Aorta (tissue), 5 donors: ENCODE measurements around the gene ZNF253. TPM values are rescaled to one million over a fixed set of nuclear protein-coding genes. Genes with fewer than 3 reads are reported as not detected.
A peak's percentile ranks its signal among the peaks of the same experiment; 100 is the strongest.
"Not testable (repeated sequence)": the region's sequence is repeated elsewhere in the genome, so short reads cannot be mapped to it uniquely, and the experiment has no call there.

ENCODE experiments used
- ATAC-seq: fragments of 200-7000 bp; cut with Tn5 transposase; one replicate; pipeline ENCODE4 v1.9.1; 2022; ENCODE audit warnings: moderate library complexity; ENCODE audit not compliant: low FRiP score
- DNase-seq, 2 donors: peaks; one replicate each; pipeline ENCODE4 v3.0.0-alpha.2; 2020
- H3K27ac ChIP-seq, 2 donors: one replicate each; pipeline ENCODE4 v1.5.1; 2013; ENCODE audit warnings: low read length in 2 of 2, mild to moderate bottlenecking in 2 of 2, moderate library complexity in 2 of 2, control low read depth in 1 of 2, inconsistent platforms in 1 of 2, low read depth in 1 of 2
- H3K27me3 ChIP-seq, 2 donors: one replicate each; pipeline ENCODE4 v1.6.1; 2013; ENCODE audit warnings: control low read depth in 1 of 2, low read length in 1 of 2, mild to moderate bottlenecking in 1 of 2, moderate library complexity in 1 of 2; ENCODE audit not compliant: insufficient read depth in 2 of 2, control insufficient read depth in 1 of 2
- H3K36me3 ChIP-seq, 2 donors: one replicate each; pipeline ENCODE4 v1.6.1; 2013; ENCODE audit warnings: control low read depth in 1 of 2, low read length in 1 of 2, mild to moderate bottlenecking in 1 of 2; ENCODE audit not compliant: insufficient read depth in 2 of 2, control insufficient read depth in 1 of 2
- H3K4me1 ChIP-seq, 2 donors: one replicate each; pipeline ENCODE4 v1.6.1; 2013; ENCODE audit warnings: low read length in 2 of 2, control low read depth in 1 of 2, mild to moderate bottlenecking in 1 of 2, moderate library complexity in 1 of 2; ENCODE audit not compliant: insufficient read depth in 2 of 2, control insufficient read depth in 1 of 2
- H3K4me3 ChIP-seq, 2 donors: one replicate each; pipeline ENCODE4 v1.5.1; 2013; ENCODE audit warnings: low read length in 2 of 2, control low read depth in 1 of 2, mild to moderate bottlenecking in 1 of 2
- H3K9me3 ChIP-seq: one replicate; pipeline ENCODE4 v1.6.1; 2013; ENCODE audit warnings: mild to moderate bottlenecking, low read length; ENCODE audit not compliant: control insufficient read depth
- WGBS, 2 donors: extraction: QIAGEN DNeasy Blood & Tissue Kit; methylation state at CpG; one replicate each; pipeline ENCODE4 v1.1.7; 2013; 5-methylcytosine and 5-hydroxymethylcytosine counted together
- intact Hi-C, 2 donors: fragments of 100-400 bp; cut with DNase I; formaldehyde crosslinking; loops; one replicate each; pipeline versions ENCODE4 v1.14.2 to v1.15.0; 2022
- long read RNA-seq, 2 donors: library from polyadenylated mRNA; unstranded; transcript quantifications; one replicate each; pipeline ENCODE4 v2.0.0, GENCODE V29; 2020 to 2021
- polyA plus RNA-seq, 2 donors: library from polyadenylated mRNA; stranded (reverse); fragments of 200-250 nt; gene quantifications; one replicate each; pipeline ENCODE4 v1.2.3, GENCODE V29; 2013
- total RNA-seq, 2 donors: library from RNA; stranded (reverse); fragmentation: NEBNext Ultra II Directional; extraction: Animal tissue kit (Norgen Biotek cat#: 25700); gene quantifications; one replicate each; pipeline ENCODE4 v1.2.1, GENCODE V29; 2021
- donor health status: healthy with polysubstance abuse.
- donor health status: Bipolar disorder and iron deficiency.
- donor health status: DM: no; HTN: no; CAD: no.
- donor health status: DM: no; HTN: no; CAD: no.
- donor health status: DM: yes; HTN: yes; CAD: no.

ZNF253 gene
- total RNA-seq (10 to 100 TPM in 1 of 2 donors, 1 to 10 TPM in 1; 5.4 to 12.6 TPM), polyA plus RNA-seq (1 to 10 TPM; 2.8 to 4.0 TPM)
- long read RNA-seq, donor 1, partial matches to known transcripts, result 0 of 5 reads
- long read RNA-seq, donor 1, other reads (novel, unspliced or antisense), result 2 of 5 reads
- long read RNA-seq, donor 2, partial matches to known transcripts, result 0 of 2 reads
- long read RNA-seq, donor 2, other reads (novel, unspliced or antisense), result 0 of 2 reads

GRCh38 chr19:19865750-19866610 lies at the start of gene ZNF253:
ZNF253 (plus strand) TSS chr19:19865882; CDS start chr19:19865997, 115 bp downstream.
- Histone ChIP-seq H3K36me3 (no peaks in the 10 kb centered on the region), H3K27ac (peak within 1 kb of the TSS; percentile 43 to 50), H3K4me1 (no peaks in the 10 kb centered on the region), H3K4me3 (peak within 1 kb of the TSS; percentile 76 to 80), H3K9me3 (no peaks in the 10 kb centered on the region), H3K27me3 (no peaks in the 10 kb centered on the region)
- WGBS, 2 donors, result 0% methylated on average over 43 of the region's 43 CpGs
- peak; percentile 98 for DNase-seq
- peak; percentile 98 for ATAC-seq
- intact Hi-C loops, result loop anchor here in 1 of 2 donors (5.0 to 10.0 kb wide), 3 partner anchors 36 to 91 kb away; partner anchors contain the start of genes ZNF506 and ZNF93

DNA sequence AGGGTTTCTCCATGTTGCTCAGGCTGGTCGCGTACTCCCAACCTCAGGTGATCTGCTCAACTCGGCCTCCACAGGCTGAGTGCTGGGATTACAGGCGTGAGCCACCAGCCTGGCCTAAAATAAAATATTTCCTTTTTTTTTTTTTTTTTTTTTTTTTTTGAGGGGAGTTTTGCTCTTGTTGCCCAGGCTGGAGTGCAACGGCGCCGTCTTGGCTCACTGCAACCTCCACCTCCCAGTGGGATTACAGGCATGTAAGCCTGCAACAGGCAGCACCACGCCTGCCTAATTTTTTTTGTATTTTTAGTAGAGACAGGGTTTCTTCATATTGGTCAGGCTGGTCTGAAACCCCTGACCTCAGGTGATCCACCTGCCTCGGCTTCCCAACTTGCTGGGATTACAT lies 49.0 kb upstream of the ZNF253 start:
- H3K9me3 ChIP-seq, result peaks cover 2% of the 10 kb centered on the region
- no peaks in the 10 kb centered on the region for H3K4me1 ChIP-seq
- no peaks in the 10 kb centered on the region for H3K27me3 ChIP-seq
- H3K4me3 ChIP-seq, result no peak overlapping the region
- DNase-seq, result peak; percentile 55 to 78
- WGBS, 2 donors, result 8% methylated on average over 9 of the region's 9 CpGs
- no peaks in the 10 kb centered on the region for H3K36me3 ChIP-seq
- intact Hi-C loops, result no loop called here
- peak; percentile 66 for ATAC-seq
- H3K27ac ChIP-seq, result no peak overlapping the region

DNA sequence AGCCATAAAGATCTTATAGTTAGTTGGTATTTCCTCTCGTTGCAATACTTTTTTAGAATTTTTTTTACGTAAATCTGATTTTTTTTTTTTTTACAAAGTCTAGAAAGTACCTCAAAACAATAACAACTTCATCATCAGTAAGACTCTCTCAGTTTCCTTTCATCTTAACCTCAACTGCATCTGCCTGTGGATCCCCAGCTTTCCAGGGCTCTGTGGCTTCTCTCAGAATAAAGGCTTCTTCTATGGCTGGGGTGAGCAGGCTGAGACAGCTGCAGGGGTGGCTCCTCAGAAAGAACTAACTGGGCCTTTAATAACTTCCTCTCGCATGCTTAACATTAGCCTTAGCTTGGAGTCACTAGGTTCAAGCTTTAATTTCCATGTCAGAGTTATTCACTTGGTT lies 48.3 kb upstream of the ZNF253 start:
- Histone ChIP-seq H3K27me3 (no peaks in the 10 kb centered on the region), H3K36me3 (no peaks in the 10 kb centered on the region), H3K4me1 (no peaks in the 10 kb centered on the region), H3K27ac (peak overlapping the region in 1 of 2 donors; percentile 46), H3K9me3 (peaks cover 2% of the 10 kb centered on the region), H3K4me3 (no peak overlapping the region)
- intact Hi-C loops, result no loop called here
- no peak for DNase-seq
- no peak for ATAC-seq
- 49 to 56% methylated on average over 3 of the region's 3 CpGs for WGBS, 2 donors

DNA sequence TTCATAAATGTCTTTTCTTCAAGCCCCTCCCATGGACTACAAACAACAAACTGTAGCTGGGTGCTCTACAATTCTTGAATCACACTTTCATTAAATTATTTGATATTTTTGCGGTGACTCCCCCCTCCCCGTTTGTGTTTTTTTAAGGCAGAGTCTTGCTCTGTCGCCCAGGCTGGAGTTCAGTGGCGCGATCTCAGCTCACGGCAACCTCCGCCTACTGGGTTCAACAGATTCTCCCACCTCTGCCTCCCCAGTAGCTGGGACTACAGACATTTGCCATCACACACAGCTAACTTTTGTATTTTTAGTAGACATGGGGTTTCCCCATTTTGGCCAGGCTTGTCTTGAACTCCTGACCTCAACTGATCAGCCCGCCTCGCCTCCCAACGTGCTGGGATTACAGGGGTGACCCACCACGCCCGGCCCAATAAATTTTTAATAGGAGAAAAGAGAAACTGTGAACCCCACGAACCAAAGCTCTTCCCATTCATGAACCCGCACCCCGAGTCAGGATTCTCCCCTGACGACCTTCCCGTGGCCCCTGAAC lies 44.8 kb upstream of the ZNF253 start:
- ATAC-seq (no peak), DNase-seq (no peak)
- intact Hi-C loops, result loop anchor here (2.0 to 10.0 kb wide), 6 partner anchors 41 to 156 kb away; partner anchors contain the start of genes ZNF14 (in 2 of the 2), ATP13A1 (in 1 of the 2), ZNF101 (in 1 of the 2) and ZNF253 (in 1 of the 2)
- Histone ChIP-seq H3K4me3 (peak overlapping the region; percentile 36 to 63), H3K9me3 (no peaks in the 10 kb centered on the region), H3K27me3 (no peaks in the 10 kb centered on the region), H3K27ac (peak overlapping the region; percentile 83 to 86), H3K4me1 (no peaks in the 10 kb centered on the region), H3K36me3 (no peaks in the 10 kb centered on the region)
- 3 to 4% methylated on average over 17 of the region's 17 CpGs for WGBS, 2 donors

DNA sequence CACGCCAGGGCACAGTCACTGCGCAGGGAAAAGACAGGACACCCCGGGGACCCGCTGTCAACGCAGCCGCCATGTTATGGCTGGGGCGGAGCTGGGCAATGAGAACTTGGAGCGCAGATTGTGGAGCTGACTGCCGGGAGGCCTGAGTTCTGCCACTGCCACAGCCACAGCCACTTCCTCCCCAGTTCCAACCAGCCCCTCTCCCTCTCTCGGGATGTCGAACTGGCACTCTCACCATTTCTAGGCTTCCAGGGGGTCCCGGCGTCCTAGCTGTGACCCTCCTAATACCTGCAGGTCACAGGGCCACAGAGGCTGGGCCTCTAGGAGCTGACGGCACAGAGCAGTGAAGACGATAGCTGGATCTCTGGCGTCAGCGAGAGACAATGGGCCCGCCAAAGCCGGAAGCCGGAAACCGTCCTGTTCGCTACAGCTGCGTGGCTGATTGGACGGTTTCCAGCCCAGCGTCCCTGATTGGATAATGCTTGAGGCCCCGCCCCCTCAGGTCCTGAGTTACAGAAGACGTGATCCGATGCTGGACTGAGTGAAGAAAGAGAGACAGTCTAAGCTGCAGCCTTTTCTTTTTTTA lies 44.2 kb upstream of the ZNF253 start, which contains the start of gene ZNF506:
Gene ZNF506 (minus strand): TSS at position 385 of the 586 bp plus-strand sequence. CDS start 147 bp downstream, at position 238.
- Histone ChIP-seq H3K4me3 (peak within 1 kb of the TSS; percentile 36 to 63), H3K27me3 (no peaks in the 10 kb centered on the region), H3K36me3 (no peaks in the 10 kb centered on the region), H3K4me1 (no peaks in the 10 kb centered on the region), H3K27ac (peak within 1 kb of the TSS; percentile 83 to 86), H3K9me3 (no peaks in the 10 kb centered on the region)
- ATAC-seq (peak; percentile 98), DNase-seq (peak; percentile 99)
- 0% methylated on average over 27 to 28 of the region's 28 CpGs for WGBS, 2 donors
- intact Hi-C loops, result loop anchor here (2.0 to 10.0 kb wide), 6 partner anchors 41 to 157 kb away; partner anchors contain the start of genes ZNF14 (in 2 of the 2), ATP13A1 (in 1 of the 2), ZNF101 (in 1 of the 2) and ZNF253 (in 1 of the 2)

- H3K9me3 ChIP-seq, H3K4me1 ChIP-seq, DNase-seq, ATAC-seq, H3K36me3 ChIP-seq, H3K27me3 ChIP-seq: not testable (repeated sequence)
- peak overlapping the region in 1 of 2 donors; percentile 66 for H3K27ac ChIP-seq
- H3K4me3 ChIP-seq, result peak overlapping the region in 1 of 2 donors; percentile 17
- WGBS, 2 donors, result 1 to 2% methylated on average over 11 of the region's 11 CpGs
- intact Hi-C loops, result loop anchor here (2.0 to 10.0 kb wide), 6 partner anchors 40 to 157 kb away; partner anchors contain the start of genes ZNF14 (in 2 of the 2), ATP13A1 (in 1 of the 2), ZNF101 (in 1 of the 2) and ZNF253 (in 1 of the 2)
Observed at GRCh38 chr19:19821976-19822375, 43.7 kb upstream of the ZNF253 start.

- no peak overlapping the region for H3K27ac ChIP-seq
- ATAC-seq (no peak), DNase-seq (no peak)
- intact Hi-C loops, result loop anchor here (5.0 to 10.0 kb wide), 5 partner anchors 38 to 159 kb away; partner anchors contain the start of genes ZNF14 (in 2 of the 2), ATP13A1 (in 1 of the 2), ZNF101 (in 1 of the 2) and ZNF253 (in 1 of the 2)
- 78 to 85% methylated on average over 2 of the region's 2 CpGs for WGBS, 2 donors
- no peaks in the 10 kb centered on the region for H3K4me1 ChIP-seq
- H3K9me3 ChIP-seq, result peaks cover 2% of the 10 kb centered on the region
- no peaks in the 10 kb centered on the region for H3K27me3 ChIP-seq
- no peak overlapping the region for H3K4me3 ChIP-seq
- H3K36me3 ChIP-seq, result no peaks in the 10 kb centered on the region
Observed at GRCh38 chr19:19823916-19824315, 41.8 kb upstream of the ZNF253 start.

GRCh38 chr19:19826875-19827274 lies 38.8 kb upstream of the ZNF253 start:
- no peaks in the 10 kb centered on the region for H3K36me3 ChIP-seq
- no peak overlapping the region for H3K27ac ChIP-seq
- H3K4me3 ChIP-seq, result no peak overlapping the region
- 91 to 92% methylated on average over 11 of the region's 11 CpGs for WGBS, 2 donors
- H3K9me3 ChIP-seq, result peaks cover 5% of the 10 kb centered on the region
- no peak for ATAC-seq
- intact Hi-C loops, result loop anchor here in 1 of 2 donors (10.0 kb wide), 1 partner anchor 162 kb away; the partner anchor contains the start of genes ATP13A1 and ZNF101
- H3K4me1 ChIP-seq, result no peaks in the 10 kb centered on the region
- H3K27me3 ChIP-seq, result no peaks in the 10 kb centered on the region
- DNase-seq, result no peak
